CD4-positive, alpha-beta T cell treated with Interleukin-15 for 4 hours (primary cell): ENCODE measurements around the gene RPS6KA2.
A peak's percentile ranks its signal among the peaks of the same experiment; 100 is the strongest.

Experiments
- DNase-seq: peaks from one replicate; pipeline ENCODE4 v3.0.0-alpha.2; 2020; ENCODE audit warnings: low spot score

The RPS6KA2 gene

DNA sequence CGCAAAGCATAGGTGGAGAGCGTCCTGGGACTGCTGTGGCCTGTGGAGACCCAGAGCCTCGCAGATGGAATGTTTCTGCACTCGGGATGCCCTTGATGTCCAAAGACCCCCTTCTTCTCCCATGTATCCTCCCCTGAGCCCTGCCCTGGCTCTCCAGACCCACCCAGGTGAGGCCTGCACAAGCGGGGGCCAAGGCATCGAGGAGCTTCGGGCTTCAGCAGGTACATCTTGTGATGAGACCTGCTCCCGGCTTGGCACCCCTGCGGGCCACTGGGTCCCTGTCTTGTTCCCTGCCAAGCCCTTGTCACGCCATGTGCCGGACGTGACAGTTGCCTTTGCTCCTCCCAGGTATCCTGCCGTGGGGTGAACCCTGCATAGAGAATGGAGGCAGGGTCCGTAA is 125.8 kb downstream of the RPS6KA2 start:
- no peak for DNase-seq

DNA sequence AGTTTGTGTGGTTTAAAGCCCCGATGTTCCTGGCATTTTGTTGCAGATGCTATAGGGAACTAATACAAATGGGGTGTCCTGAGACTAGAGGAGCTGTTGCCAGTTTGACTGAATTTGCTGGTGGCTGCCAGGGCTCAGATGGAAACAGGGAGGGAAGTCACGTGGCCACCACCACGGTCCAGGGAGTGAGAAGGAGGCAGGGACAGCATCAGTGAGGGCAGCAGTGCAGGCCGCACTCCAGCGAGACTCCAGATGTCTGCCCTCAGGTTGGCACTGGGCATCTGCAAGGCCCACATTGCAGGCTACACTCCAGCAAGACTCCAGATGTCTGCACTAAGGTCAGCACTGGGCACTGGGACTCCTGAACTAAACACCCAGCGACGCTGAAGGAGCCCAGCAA is 126.8 kb downstream of the RPS6KA2 start:
- DNase-seq: no peak

DNA sequence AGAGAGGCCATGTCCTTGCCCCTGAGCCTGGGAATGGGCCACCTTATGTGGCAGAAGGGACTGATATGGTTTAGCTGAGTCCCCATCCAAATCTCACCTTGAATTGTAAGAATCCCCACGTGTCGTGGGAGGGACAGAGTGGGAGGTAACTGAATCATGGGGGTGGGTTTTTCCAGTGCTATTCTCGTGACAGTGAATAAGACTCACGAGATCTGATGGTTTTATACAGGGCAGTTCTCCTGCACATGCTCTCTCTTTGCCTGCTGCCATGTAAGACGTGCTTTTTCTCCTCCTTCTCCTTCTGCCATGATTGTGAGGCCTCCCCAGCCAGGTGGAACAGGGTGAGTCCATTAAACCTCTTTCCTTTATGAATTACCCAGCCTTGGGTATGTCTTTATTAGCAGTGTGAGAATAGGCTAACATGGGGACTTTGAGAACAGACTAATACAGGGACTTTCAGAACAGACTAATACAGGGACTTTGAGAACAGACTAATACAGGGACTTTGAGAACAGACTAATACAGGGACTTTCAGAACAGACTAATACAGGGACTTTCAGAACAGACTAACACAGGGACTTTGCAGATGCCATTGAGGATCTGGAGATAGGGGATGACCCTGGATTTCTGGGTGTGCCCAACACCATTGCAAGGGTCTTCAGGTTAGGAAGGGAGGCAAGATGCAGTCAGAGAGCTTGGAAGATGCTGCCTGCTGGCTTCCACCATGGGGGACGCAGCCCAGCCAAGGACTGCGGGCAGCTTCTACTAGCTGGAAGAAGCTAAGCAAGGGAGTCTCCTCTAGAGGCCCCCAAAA is 127.5 kb downstream of the RPS6KA2 start:
- no peak for DNase-seq

DNA sequence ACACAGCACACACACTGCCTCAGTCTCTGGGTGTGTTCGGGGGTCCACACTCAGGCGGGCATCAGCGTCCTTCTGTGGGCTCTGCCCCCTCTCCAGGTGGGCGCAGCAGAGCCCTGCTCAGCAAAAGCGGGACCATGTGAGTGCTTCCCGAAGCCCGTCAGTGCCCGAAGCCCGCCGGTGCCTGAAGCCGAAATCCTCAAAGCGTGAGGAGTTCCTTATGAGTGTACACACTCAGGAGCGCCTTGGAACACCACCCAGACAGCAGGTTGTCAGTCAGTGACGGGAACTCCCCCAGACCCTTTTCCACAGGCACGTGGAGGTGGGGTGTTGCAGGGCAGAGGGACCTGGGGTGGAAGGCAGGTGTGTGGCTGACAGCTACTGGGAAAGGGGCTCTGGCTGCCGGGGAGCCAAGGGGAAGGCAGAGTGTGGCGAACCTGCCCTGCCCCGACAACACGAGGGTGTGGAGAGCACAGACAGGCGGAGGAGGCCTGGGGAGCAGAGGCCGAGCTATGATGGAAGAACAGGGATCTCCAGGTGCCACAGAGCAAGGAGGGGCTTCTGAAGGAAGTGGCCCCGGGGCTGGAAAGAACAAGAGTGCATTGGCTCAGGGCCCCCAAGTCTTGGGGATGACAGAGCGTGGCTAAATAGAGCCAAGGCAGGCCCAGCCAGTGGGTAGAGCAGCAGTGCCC is 128.2 kb downstream of the RPS6KA2 start:
- no peak for DNase-seq

DNA sequence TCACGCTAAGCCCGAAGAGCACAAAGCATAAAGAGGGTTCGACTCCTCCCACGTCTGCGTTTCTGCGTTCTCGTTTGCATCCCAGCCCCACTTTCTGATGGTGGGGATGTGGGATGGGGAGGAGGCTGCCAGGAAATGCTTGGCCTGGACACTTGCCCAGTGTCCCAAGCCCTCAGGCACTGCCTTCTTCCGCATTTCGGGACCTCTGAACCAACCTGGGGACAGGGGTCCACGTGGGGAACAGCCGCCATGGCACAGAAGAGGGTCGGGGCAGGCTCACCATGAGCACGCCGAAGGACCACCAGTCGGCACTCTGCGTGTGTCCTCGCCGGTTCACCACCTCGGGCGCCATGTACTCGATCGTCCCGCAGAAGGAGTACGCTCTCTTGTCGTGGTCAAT is 128.8 kb downstream of the RPS6KA2 start:
- DNase-seq: no peak

DNA sequence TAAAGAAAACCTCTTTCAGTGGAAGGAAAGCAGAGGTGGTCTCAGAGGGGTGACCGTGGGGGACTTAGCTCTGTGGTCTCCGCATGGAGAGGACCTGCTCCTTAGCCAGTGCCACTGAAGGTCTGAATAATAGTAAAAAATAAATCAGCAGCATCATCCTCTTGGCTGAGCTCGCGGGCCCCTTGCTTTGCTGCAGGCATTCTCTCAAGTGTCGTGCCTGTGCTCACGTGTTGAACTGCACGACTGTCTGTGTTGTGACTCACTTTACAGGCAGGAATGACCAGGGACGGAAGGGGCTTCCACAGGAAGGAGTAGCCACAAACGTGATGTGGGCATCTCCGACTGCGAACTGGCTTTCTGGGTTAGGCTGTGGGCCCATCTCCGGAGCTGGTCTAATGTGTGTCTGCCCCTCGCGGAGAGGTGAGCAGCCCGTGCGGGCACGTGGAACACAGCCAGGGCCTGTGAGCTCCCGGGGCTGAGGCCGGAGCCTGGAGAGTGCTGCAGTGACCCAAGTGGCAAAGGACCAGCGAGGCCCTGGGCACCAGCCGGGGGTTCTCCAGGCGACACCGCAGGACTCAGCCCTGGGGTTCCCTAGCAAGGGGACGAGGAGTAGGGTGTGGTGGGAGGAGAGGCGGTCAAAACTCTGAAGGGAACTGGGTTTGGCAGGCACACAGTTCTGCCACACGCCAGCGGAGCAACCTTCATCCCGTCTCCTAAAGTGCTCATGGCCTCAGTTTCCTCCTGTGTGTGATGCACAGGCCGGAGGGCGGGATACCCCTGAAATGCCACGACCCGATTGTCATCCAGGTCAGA is 129.8 kb downstream of the RPS6KA2 start:
- no peak for DNase-seq

DNA sequence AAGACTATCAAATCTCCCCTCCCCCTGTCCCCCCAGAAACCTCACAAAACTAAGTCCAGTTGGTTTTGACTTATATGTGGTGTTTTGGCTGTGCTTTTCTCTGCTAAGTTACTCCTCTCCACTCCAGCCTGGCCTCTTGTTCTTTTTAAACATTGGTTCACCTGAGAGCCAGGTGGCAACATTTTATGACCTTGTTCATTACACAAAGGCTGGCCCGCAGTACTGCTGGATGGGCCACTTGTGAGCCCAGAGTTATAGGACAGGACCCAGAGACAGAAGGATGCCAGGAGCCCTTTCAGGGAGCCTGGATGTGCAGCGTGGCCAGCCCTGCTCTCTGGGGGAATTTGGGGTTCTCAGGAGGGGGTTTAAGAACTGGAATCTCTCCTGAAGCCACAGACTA is 130.6 kb downstream of the RPS6KA2 start:
- no peak for DNase-seq

DNA sequence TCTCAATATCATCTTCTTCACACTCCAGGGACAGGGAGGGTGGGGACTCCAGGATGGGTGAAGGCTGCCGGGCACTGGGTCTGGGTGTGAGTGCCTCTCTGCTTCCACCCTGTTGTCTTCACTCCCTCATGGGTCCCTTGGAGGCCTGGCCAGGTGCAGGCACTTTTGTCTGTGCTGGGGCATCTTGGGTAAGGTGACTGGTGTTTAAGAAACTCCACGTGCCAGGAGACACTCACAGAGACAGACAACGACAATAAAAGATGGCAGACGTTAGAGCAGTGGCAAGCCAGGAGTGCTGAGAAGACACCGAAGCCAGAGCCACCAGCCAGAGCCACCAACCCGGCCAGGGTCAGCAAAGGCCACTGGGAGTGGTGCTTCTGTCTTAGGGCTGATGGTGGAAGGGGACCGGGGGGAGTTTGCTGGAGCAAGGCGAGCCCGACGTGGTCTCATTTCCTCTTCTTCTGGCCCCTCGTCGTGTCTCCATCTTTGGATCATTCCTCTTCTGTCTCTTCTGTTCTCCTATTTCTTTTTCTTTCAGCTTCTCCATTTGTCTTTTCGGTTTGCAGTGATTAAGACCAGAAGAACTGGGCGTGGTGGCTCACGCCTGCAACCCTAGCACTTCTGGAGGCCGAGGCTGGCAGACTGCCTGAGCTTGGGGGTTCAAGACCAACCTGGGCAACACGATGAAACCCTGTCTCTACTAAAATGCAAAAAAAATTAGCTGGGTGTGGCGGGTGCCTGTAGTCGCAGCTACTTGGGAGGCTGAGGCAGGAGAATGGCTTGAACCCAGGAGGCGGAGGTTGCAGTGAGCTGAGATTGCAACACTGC is 131.3 kb downstream of the RPS6KA2 start:
- no peak for DNase-seq

DNA sequence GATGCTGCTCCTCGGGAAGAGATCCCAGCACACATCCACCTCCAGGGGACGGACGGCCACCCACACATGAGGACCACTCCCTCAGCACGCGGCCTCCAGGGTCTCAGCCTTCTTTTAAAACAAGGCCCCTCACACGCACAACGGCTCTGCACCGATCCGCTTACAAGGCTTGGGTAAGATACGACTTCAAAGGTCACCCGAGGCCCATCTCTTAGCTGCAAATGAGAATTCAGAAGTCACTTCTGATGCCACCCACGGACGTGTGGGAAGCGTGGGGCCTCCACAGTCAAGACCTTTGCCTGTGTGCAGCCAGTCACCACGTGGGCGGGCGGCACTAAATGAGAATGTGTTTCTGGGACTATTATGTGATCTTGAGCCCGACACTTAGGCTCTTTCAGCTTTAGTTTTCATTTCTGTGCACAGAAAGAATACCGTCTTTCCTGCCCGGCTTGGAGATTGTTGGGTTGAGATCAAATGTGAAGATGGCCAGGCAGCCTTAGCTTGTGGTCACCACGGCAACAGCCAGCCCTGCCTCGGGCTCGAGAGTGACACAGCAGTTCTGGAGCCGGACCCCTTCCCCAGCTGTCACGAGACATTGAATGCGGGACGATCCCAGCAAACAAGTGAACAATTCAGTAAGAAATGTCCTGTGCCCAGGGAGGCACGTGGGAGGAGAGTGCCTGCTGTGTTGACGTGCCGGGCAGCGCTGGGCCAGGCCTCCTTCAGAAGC is 132.1 kb downstream of the RPS6KA2 start:
- no peak for DNase-seq

DNA sequence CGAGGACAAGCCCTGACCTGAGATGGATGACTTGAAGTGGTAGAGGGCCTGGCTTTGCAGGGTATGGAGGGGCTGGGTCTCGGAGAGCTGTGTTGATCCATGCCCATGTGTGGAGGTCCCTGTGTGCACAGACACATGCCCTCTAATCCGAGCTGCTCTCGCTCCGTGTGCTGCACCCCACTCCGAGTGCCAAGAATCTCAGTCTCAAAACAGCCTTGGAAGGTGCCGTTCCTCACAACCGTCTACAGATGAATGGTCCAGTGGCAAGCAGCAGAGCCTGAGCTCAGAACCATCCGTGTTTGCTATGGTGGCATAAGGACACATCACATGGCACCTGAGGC is 133.0 kb downstream of the RPS6KA2 start:
- no peak for DNase-seq

DNA sequence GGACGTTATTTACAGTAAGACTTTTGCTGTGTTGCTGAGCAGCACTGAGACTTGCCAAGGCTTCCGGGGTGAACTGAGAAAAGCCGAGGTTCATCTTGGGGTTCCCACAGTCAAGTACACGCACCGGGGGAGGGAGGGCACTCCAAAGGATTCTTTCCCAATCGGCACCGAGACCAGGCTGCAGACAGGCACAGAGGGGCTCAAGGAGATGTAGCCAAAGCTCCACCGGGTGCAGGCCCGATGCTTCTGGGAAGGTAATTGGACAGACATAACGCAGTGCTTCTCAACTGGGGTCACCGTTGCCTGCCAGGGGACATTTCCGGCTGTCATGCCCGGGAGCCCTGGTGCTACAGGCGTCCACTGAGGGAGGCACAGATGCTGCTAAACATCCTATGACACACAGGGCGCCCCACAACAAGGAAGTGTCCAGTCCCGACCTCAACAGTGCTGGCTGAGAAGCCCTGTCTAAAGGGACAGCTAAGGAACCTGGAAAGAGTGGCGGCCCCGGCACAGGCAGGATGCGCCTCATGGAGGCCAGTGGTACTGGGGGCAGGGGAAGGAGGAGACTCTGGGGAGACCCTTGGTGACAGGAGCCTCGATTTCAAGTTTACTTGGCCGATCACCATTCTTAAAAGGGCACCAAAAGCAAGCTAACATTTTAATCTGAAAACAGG is 133.5 kb downstream of the RPS6KA2 start:
- DNase-seq: no peak

DNA sequence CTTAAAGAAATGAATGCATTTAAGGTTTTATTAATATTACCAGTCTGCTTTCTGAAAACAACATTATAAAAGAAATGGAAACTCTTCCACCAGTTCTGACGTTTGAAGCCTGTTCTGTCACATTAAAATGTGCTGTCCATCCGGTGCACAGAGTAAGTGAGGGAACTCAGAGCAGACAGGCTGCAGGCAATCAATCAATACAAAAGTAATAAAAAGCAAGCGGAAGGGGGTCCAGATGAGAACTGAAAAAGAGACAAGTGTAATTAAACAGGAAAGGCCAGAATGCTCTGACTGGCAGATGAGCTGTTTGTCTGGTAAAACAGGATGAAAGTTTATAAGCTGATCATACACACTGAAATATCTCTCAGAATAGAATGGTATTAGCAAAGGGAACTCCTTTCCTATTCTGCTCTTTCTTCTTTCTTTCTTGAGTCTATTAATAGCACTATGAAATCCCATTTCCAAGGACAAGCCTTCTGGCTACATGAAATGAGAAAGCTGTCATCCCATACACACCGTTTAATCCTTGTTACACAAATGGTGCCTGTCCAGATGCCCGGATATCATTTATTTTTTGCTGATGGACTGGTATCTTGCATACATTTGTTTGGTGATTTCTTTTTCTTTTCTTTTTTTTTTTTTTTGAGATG is 134.8 kb downstream of the RPS6KA2 start:
- DNase-seq: no peak

DNA sequence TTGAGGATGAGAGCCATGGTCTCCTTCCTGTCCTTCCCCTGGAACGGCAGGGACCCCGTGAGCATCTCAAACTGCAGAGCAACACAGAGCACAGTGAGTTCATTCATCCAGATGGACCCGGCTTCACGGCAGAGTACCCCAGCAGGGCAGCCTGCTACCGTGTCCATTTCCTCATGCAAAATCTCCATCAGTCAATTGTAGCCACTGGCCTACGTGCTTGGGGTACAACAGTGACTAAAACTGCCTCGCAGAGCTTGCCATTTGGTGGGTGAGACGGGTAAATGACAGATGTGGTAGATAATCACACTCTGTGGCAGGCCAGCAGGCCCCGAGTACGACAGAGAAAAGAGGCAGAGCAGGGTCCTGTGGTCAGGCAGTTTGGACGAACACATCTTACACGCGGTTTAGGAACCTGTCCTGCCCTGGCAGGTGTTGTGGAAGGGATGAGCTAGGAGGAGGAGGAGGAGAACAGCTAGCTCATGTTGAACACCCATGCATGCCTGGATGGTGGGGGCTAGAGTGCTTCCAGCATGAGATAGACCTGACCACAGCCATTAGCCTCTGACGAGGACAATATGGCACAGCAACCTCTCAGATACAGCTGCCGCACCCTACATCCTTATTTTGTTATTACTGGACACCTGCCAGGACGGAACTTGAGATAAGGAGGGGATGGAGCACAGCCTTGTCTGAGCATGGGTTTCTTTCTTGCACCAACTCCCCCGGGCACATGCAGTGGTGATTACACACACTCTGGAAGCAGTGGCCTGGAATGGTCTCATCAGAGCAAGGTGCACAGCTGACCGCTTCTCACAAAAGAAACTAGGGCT is 136.2 kb downstream of the RPS6KA2 start:
- no peak for DNase-seq

DNA sequence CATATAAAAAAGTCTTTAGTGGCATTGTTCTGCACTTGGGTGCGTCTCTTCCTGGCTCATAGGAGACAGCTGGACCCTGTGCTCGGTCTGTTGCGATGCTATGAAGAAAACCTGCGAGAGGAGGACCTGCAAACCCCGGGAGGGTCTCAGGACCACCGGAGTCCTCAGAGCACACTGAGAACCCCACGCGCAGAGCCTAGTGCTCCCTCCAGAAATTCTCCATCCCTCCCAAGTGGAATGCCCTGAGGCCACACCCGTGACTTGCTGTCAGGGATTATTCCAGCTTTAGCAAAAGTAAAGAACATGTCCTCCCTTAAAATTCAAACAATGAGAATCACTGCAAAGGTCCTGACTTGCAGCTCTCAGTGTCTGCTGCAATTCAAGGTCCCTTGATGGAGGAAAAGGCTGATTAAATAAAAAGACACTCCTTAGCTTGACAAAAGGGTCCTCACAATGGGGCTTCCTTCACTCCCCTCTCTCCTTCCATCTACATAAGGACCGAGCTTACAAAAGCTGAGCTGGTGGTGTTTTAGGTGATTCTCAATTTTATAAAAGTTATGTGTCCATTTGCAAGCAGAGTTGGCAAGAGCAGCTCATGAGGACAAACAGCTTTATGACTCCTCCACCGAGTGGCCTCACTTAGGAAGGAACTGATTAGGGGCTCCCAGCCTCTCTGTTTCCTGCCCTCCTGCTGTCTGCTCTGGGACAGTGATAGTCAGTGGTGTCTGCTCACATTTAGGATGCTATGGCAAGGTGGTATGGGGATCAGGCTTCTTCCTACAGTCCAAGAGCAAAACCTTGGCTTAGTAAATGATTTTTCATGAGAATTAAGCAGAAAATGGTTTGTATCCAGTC is 137.5 kb downstream of the RPS6KA2 start:
- no peak for DNase-seq

DNA sequence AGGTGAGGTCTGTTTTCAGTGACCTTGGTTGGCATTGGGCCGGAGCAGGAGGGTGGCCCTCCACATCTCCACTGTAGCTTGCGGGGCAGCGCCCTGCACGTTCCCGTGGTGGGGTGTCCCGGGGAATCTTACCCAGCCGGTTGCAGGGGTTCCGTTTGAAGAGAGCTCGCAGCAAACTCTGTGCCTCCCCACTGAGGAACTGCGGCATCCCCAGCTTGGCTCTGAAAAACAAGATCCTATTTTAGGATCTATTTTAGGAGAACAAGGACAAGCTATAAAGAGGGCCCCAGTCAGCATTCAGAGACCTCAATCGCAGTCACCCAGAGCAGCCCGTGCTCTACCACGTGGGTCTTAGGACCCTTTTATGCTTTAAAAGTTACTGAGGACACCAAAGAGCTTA is 138.3 kb downstream of the RPS6KA2 start:
- DNase-seq: no peak

DNA sequence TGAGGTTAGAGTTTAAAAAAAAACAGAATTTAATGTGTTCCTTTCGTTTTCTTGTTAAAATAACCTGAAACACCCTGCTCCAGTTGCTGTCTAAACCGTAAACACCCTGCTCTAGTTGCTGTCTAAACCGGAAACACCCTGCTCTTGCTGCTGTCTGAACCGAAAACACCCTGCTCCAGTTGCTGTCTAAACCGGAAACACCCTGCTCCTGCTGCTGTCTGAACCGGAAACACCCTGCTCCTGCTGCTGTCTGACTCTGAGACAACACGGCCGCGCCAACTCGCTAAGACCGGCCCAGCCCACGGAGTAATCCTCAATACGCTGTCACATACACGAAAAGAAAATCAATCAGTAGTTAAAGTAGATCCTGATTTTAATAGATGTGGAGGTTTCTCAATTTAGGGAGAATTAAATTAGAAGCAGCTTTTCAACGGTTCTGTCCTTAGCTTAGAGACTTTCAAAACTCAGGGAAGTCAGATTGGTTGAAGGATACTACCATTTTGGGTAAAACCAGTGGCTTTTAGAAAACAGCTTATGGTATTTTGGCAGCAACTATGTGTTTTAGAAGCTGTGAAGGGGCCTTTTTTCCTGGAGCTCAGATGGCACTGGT is 138.9 kb downstream of the RPS6KA2 start:
- DNase-seq: peak; percentile 90

DNA sequence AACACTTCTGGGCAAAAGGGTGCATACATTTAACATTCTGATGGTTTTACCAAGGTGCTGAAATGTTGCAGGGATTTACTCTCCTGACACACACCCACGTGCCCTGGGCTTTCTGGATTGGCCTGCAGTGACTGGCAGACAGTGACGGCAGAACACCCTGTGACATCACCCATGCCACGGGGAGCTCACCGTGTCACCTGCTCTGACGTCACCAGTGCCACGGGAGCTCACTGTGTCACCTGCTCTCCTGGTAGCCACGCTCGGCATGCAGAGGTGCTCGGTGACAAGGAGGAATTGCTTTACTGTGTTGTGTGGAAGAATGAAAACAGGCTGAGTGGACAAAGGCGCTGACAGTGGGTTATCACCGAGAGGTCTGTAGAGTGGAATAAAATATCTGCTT is 139.9 kb downstream of the RPS6KA2 start:
- no peak for DNase-seq

DNA sequence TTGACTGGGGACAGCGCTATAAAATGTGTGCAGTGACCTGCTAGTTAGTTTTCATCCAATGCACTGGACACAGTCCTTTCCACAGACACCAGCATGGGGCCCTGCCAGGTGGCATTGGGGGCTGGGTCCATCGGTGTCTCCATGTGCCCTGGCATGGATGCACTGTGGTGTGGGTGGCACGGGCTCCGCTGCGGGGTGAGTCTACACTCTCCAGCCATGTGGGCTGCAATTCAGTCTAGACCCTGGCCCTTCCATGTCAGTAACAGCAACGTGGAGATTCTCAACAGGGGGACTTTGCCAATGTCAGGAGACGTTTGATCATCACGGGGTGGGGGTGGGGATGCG is 140.5 kb downstream of the RPS6KA2 start:
- DNase-seq: no peak
